GM18868 (cell line): ENCODE measurements around the gene MARCHF10.

Experiments
- ATAC-seq: cut with Tn5 transposase; IDR thresholded peaks from one replicate; pipeline ENCODE4 v1.9.1; 2021; ENCODE audit warnings: mild to moderate bottlenecking, moderate library complexity; ENCODE audit not compliant: unreplicated experiment

The MARCHF10 gene

GRCh38 chr17:62822080-62822904, 14.2 kb upstream of the MARCHF10 start:
- ATAC-seq, result no peak

GRCh38 chr17:62821189-62822079, 13.3 kb upstream of the MARCHF10 start:
- ATAC-seq, result no peak

GRCh38 chr17:62819511-62820221, 11.6 kb upstream of the MARCHF10 start:
- no peak for ATAC-seq

DNA sequence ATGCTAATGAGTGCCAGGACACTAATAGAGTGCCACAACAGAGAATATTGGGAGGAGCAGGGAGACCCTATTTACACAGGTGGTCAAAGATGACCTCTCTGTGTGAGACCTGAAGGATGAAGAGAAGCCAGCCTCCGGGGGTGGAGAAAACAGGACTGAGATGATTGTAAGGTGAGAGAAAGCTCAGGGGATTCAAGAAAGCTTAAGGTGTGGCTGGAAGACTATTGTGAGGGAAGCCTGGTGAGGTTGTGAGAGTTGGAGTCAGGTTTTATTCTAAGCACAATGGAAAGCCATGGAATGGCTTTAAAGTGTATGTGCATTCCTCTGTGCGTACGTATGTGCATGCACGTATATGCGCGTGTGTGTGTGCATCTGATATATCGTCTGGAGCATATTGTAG, 10.4 kb upstream of the MARCHF10 start:
- no peak for ATAC-seq

DNA sequence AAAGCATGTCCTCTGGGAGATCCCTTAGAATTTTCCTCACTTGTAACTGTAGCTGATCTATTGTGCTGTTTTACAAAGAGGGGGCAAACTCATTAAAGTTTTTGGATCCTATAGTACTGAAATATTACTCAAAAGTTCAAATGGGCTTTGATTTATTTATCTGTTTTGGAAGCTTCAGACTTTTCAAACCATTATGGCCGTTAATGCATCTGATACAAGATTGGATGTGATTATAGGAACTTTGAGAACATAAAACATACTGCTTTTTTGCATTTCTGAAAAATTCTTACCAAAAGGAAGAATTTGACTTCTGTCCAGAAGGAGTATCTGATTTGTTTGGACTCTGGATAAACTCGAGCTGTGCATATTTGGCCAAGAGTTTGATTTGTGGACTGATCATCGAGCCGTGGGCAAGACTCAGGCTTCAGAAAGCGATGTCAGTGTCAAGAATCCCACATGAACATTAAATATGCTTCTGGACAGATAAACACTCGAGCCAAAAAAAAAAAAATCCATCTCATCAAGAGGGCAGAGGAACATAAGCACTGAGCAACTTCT, 8.2 kb upstream of the MARCHF10 start:
- no peak for ATAC-seq

DNA sequence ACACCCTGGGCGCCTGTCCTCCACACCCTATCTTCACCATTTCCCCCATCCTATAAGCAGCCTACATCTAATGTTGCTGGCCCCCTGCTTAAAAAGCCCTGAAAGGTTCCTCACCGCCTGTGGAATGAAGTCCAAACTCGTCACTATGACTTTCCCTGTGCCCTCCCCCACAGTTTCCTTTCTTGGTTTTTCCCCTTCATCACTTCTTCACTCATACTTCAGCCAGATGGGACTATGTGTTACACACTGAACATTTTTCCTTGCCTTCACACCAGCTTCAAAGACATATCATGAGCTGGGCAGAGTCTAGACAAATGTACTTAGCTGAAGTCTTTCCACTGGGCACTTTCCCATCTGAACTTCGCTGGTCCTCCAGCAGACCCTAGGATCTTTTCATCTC, 1.5 kb upstream of the MARCHF10 start:
- no peak for ATAC-seq

- ATAC-seq, result no peak
Measured at GRCh38 chr17:62808576-62808970, 459 bp upstream of the MARCHF10 start.

DNA sequence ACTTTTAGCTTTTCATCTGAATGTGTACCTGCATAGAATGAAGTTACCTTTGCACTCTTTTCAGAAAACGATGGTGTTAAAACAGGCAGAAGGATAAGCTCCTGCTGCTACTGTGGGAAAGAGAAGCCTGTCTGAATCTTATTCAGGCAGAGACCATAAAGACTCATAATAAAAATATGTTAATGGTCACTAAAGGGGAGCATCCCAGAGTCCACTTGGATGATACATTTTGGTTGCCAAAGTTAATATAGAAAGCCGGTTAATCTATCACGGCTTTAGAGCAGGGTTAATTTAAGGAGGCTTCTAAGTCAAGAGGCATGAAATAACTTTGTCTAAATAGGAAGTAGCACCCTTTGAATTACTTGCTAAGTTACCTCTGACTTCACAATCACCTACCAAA, 2.9 kb downstream of the MARCHF10 start:
- no peak for ATAC-seq

DNA sequence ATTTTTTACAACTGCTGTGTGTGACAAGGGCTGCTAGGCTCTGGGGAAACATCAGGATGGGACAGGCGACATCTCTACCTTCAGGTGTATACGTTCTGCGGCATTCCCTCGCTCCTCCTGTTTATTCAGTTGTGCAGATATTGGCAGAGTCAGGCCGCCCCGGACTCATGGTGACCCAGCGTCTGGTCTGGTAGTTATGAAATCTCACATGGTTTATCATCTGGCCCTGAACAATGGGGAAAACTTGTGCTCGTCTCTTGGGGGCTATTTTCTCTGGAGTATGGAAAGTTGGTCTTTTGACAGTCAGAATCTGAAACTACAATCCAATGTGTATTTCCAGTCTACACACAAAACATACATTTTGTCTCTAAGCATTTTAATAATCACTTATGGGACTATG, 3.3 kb downstream of the MARCHF10 start:
- ATAC-seq, result no peak

DNA sequence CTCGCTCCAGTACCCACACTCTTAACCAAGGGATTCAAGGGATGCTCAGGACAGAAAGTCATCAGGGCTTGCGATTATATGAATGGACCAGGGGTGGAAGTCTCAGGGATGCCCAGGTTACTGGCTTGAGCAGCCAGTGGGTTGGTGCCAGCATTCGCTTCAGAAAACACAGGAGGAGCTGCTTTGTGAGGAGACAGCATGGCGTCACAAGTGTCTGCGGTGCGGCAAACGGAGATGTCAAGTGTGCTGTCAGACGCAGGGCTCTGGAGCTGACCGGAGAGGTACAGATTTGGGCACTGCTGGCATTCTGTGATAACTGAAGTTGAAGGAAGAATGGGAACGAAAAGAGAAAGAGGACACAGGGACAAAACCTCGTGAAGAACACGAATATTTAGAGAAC, 4.1 kb downstream of the MARCHF10 start:
- ATAC-seq, result no peak

DNA sequence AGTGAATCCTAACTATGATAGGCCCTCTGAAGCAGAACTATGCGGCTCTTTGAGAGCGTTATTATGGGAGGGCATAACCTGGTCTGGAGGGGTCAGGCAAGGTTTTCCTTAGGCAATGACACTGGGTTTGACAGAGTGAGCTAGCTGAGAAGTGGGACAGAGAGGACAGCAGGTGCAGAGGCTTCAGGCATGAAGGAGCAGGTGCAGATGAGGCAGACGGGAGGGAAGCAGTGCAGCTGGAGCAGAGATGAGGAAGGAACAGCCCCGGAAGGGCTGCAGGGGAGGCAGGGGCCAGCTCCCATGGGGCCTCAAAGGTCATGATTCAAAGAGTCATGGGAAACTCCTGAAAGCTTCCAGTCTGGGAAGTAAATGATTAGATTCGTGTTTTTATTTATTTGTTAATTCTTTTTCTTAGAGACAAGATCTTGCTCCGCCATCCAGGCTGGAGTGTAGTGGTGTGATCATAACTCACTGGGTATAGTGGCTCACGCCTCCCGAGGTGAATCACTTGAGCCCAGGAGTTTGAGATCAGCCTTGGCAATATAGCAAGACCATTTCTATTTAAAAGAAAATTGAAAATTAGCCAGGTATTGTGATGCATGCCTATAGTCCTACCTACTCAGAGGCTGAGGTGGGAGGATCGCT, 5.4 kb downstream of the MARCHF10 start:
- ATAC-seq, result no peak

GRCh38 chr17:62801553-62802114, 6.5 kb downstream of the MARCHF10 start:
- ATAC-seq, result no peak

- no peak for ATAC-seq
Measured at GRCh38 chr17:62800585-62800984, 7.5 kb downstream of the MARCHF10 start.

DNA sequence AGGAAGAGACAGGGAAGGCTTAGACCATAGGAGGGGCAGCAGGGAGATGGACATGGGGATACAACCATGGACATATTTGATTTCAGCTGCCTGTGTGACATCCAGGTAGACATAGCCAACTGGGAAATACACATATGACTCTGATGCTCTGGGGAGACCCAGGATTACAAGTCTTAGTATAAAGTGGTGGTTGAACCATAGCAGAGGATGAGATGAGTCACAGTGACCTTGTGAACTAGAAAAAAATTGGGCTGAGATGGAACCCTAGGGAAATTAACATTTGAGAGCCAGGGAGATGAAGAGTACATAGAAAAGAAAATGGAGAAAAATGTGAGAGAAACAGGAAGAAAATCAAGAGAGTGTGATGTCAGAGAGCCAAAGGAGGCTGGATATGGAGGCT, 10.2 kb downstream of the MARCHF10 start:
- ATAC-seq, result no peak

GRCh38 chr17:62796291-62796690, 11.8 kb downstream of the MARCHF10 start:
- no peak for ATAC-seq

GRCh38 chr17:62794666-62794971, 13.5 kb downstream of the MARCHF10 start:
- ATAC-seq, result no peak

GRCh38 chr17:62793919-62794665, 14.0 kb downstream of the MARCHF10 start:
- ATAC-seq, result no peak

DNA sequence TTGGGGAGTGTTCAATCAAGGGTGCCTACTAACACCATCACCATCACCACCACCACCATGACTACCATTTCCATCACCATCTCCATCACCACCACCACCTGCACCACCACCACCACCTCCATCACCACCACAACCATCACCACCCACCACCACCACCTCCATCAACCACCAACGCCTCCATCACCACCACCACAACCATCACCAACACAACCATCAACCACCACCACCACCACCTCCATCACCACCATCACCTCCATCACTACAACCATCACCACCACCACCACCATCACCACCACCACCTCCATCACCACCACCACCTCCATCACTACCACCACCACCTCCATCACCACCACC, 15.7 kb downstream of the MARCHF10 start:
- no peak for ATAC-seq

DNA sequence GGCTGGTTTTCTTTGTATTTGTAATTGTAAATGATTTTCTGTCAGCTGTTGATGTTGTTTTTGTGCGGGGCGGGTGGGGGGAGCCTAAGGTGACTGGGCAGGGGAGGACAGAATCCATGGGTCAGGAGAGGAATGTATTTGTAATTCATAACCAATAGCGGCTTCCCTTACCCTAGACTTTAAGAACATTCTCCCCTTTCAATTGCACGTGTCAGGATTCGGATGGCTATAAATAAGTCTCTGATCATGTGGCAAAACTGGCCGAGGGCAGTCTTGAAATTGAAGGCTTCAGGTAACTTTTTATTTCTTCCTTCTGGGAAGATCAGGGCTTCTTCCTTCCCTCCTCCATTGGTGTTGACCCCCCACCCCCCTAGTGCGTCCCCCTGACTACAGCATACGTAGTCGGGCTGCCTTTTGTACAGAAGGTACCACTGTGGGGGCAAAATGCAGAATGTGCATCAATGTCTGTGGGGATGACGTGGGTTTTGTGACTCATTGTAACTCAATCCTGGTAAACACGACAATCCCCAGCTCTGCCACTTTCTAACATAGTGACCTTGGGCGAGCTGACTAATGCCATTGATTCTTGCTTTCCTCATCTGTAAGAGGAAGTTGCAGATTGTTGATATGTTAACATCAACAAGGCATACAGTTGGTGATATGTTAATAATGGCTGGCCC, 16.2 kb downstream of the MARCHF10 start:
- ATAC-seq, result no peak
